ENCODE measurements around the gene FN3KRP.

Gene FN3KRP

GRCh38 chr17:82693168-82693867 lies 23.2 kb upstream of the FN3KRP start:
- TF ChIP-seq POLR2AphosphoS5 (IDR thresholded peaks at IDR 0.05; ENCODE audit: low read depth, low read length) (no peak), FOXP2 (optimal IDR thresholded peaks at IDR 0.05; ENCODE audit: borderline replicate concordance, extremely low read depth, extremely low read length, insufficient read depth) (no peak), REST (IDR thresholded peaks at IDR 0.05; ENCODE audit: insufficient read depth in 1 of 2, low read depth in 2 of 2, low read length in 2 of 2) (no peak)

- no peak for TF ChIP-seq POLR2AphosphoS5 (IDR thresholded peaks at IDR 0.05; ENCODE audit: low read depth, low read length)
- TF ChIP-seq TAF1 (IDR thresholded peaks at IDR 0.05; ENCODE audit: borderline replicate concordance, insufficient read depth, low read length), result no peak
- no peak for TF ChIP-seq FOXP2 (optimal IDR thresholded peaks at IDR 0.05; ENCODE audit: borderline replicate concordance, extremely low read depth, extremely low read length, insufficient read depth)
- no peak for TF ChIP-seq REST (IDR thresholded peaks at IDR 0.05; ENCODE audit: insufficient read depth in 1 of 2, low read depth in 2 of 2, low read length in 2 of 2)
- TF ChIP-seq SIN3A (IDR thresholded peaks at IDR 0.05; ENCODE audit: borderline replicate concordance, insufficient read depth, low read length), result no peak
These were observed 21.9 kb upstream of the FN3KRP start for GRCh38 chr17:82694647-82695046.

- TF ChIP-seq POLR2AphosphoS5 (IDR thresholded peaks at IDR 0.05; ENCODE audit: low read depth, low read length) (no peak), FOXP2 (optimal IDR thresholded peaks at IDR 0.05; ENCODE audit: borderline replicate concordance, extremely low read depth, extremely low read length, insufficient read depth) (no peak), SIN3A (IDR thresholded peaks at IDR 0.05; ENCODE audit: borderline replicate concordance, insufficient read depth, low read length) (no peak), REST (IDR thresholded peaks at IDR 0.05; ENCODE audit: insufficient read depth in 1 of 2, low read depth in 2 of 2, low read length in 2 of 2) (no peak), TAF1 (IDR thresholded peaks at IDR 0.05; ENCODE audit: borderline replicate concordance, insufficient read depth, low read length) (no peak)
These were observed 20.2 kb upstream of the FN3KRP start for GRCh38 chr17:82696259-82696658.

- TF ChIP-seq REST (IDR thresholded peaks at IDR 0.05; ENCODE audit: insufficient read depth in 1 of 2, low read depth in 2 of 2, low read length in 2 of 2) (no peak), FOXP2 (optimal IDR thresholded peaks at IDR 0.05; ENCODE audit: borderline replicate concordance, extremely low read depth, extremely low read length, insufficient read depth) (no peak), SIN3A (IDR thresholded peaks at IDR 0.05; ENCODE audit: borderline replicate concordance, insufficient read depth, low read length) (no peak), POLR2AphosphoS5 (IDR thresholded peaks at IDR 0.05; ENCODE audit: low read depth, low read length) (no peak), TAF1 (IDR thresholded peaks at IDR 0.05; ENCODE audit: borderline replicate concordance, insufficient read depth, low read length) (no peak)
These were observed 19.3 kb upstream of the FN3KRP start for GRCh38 chr17:82696916-82697807.
